Germinal center (tissue), 1 donor: ENCODE data around the gene FREM2.

ENCODE experiments used
- DNase-seq: peaks from one replicate; pipeline ENCODE4 v3.0.0; 2012; ENCODE audit warnings: mixed read lengths, low spot score

Gene FREM2

GRCh38 chr13:38897521-38897920 is 210.6 kb downstream of the FREM2 start:
- DNase-seq = no peak

- no peak for DNase-seq
These were observed 211.6 kb downstream of the FREM2 start for GRCh38 chr13:38898481-38898880.

- DNase-seq = no peak
These were observed 212.7 kb downstream of the FREM2 start for GRCh38 chr13:38899571-38899970.

GRCh38 chr13:38900188-38900587 is 213.3 kb downstream of the FREM2 start:
- DNase-seq = no peak

GRCh38 chr13:38902551-38902950 is 215.7 kb downstream of the FREM2 start:
- DNase-seq = no peak

- no peak for DNase-seq
These were observed 218.2 kb downstream of the FREM2 start for GRCh38 chr13:38905081-38905480.

GRCh38 chr13:38905861-38906260 is 219.0 kb downstream of the FREM2 start:
- no peak for DNase-seq

- no peak for DNase-seq
These were observed 221.7 kb downstream of the FREM2 start for GRCh38 chr13:38908574-38908973.

GRCh38 chr13:38914070-38914469 is 227.2 kb downstream of the FREM2 start:
- no peak for DNase-seq

- DNase-seq = no peak
These were observed 234.2 kb downstream of the FREM2 start for GRCh38 chr13:38921081-38921480.

- DNase-seq = no peak
These were observed 235.3 kb downstream of the FREM2 start for GRCh38 chr13:38922170-38922569.

GRCh38 chr13:38933786-38934185 is 246.9 kb downstream of the FREM2 start:
- DNase-seq = no peak
